GM21576 (cell line): ENCODE measurements around the gene CEP162.
"Not testable (repeated sequence)": the region's sequence is repeated elsewhere in the genome, so short reads cannot be mapped to it uniquely, and the experiment has no call there.

Source experiments
- ATAC-seq: cut with Tn5 transposase; IDR thresholded peaks from one replicate; pipeline ENCODE4 v1.9.1; 2021; ENCODE audit warnings: mild to moderate bottlenecking, moderate library complexity; ENCODE audit not compliant: unreplicated experiment

CEP162 gene

GRCh38 chr6:84227434-84228197, at the start of gene CEP162:
Gene CEP162 (minus strand): TSS chr6:84227643. CDS start chr6:84226393, 1,250 bp downstream.
- peak; percentile 99 for ATAC-seq

- ATAC-seq = no peak
Measured at GRCh38 chr6:84274856-84275255, 47.4 kb upstream of the CEP162 start.

GRCh38 chr6:84273048-84273809, 45.8 kb upstream of the CEP162 start:
- ATAC-seq = no peak

GRCh38 chr6:84272298-84272697, 44.9 kb upstream of the CEP162 start:
- ATAC-seq = no peak

- ATAC-seq = no peak
Measured at GRCh38 chr6:84271061-84271716, 43.7 kb upstream of the CEP162 start.

GRCh38 chr6:84269947-84270733, 42.7 kb upstream of the CEP162 start:
- ATAC-seq = no peak

GRCh38 chr6:84268781-84269180, 41.3 kb upstream of the CEP162 start:
- ATAC-seq = no peak

GRCh38 chr6:84263557-84263956, 36.1 kb upstream of the CEP162 start:
- no peak for ATAC-seq

GRCh38 chr6:84260926-84261325, 33.5 kb upstream of the CEP162 start:
- no peak for ATAC-seq

- ATAC-seq = no peak
Measured at GRCh38 chr6:84260196-84260595, 32.8 kb upstream of the CEP162 start.

- no peak for ATAC-seq
Measured at GRCh38 chr6:84258866-84259265, 31.4 kb upstream of the CEP162 start.

GRCh38 chr6:84258268-84258667, 30.8 kb upstream of the CEP162 start:
- ATAC-seq = no peak

- ATAC-seq = no peak
Measured at GRCh38 chr6:84255641-84256040, 28.2 kb upstream of the CEP162 start.

- ATAC-seq = no peak
Measured at GRCh38 chr6:84253380-84253779, 25.9 kb upstream of the CEP162 start.

GRCh38 chr6:84251891-84252539, 24.6 kb upstream of the CEP162 start:
- ATAC-seq = no peak

- no peak for ATAC-seq
Measured at GRCh38 chr6:84249724-84250123, 22.3 kb upstream of the CEP162 start.

GRCh38 chr6:84244416-84245081, 17.1 kb upstream of the CEP162 start:
- not testable (repeated sequence) for ATAC-seq

GRCh38 chr6:84243240-84243639, 15.8 kb upstream of the CEP162 start:
- no peak for ATAC-seq

GRCh38 chr6:84242265-84242664, 14.8 kb upstream of the CEP162 start:
- peak; percentile 55 for ATAC-seq

- no peak for ATAC-seq
Measured at GRCh38 chr6:84228198-84228543, 728 bp upstream of the CEP162 start.
